NCI-H1930 (cell line): ENCODE data around the gene UTS2B.

Experiments
- DNase-seq, 2 experiments: peaks; one replicate each; lab custom pipeline; 2025; lab: John Stamatoyannopoulos, UW

The UTS2B gene, protein sequence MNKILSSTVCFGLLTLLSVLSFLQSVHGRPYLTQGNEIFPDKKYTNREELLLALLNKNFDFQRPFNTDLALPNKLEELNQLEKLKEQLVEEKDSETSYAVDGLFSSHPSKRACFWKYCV

GRCh38 chr3:191329654-191330529 lies at the start of gene UTS2B:
UTS2B (minus strand) TSS chr3:191330526; CDS start chr3:191282189, 48,337 bp downstream.
- DNase-seq = peak in 1 of 2 experiments; percentile 12

DNA sequence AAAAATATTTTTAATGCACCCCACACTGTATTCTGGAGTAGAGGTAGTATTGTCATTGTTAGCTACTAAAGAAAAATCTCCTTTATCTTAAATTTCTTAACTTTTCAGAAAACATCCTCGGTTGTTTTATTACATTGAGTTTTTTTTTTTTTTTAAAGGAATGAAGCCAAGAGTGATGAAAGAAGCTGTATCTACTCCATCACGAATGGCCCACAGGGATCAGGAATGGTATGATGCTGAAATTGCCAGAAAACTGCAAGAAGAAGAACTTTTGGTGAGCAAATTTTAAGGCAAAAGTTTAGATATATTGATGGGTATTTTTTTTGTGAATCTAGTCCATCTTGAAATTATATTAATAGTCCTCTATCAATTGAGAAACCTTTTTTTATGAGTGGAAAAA lies 49.7 kb upstream of the UTS2B start:
- no peak for DNase-seq

DNA sequence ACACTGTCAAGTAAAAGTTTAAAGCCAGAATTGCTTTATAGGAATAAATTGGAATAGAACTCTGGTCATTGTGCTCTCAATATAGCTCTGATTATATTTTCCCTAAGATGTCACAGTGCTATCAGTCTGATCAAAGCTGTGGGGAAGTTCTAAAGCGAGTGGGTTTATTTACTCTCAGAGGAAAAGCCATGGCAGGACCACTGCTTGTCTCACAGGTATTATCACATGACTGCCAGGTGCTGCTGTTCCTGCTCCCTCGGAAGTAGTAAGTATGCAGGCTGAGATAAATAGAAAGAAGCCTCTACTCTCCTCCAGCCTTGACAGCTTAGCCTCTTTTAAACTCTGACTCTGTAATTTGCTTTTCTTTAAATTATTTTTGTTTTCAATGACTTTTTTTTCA lies 49.1 kb upstream of the UTS2B start:
- no peak for DNase-seq

- DNase-seq = no peak
Observed at GRCh38 chr3:191378142-191378812, 48.0 kb upstream of the UTS2B start.

GRCh38 chr3:191376516-191377141 lies 46.3 kb upstream of the UTS2B start:
- no peak for DNase-seq

- no peak for DNase-seq
Observed at GRCh38 chr3:191373327-191373726, 43.0 kb upstream of the UTS2B start.

GRCh38 chr3:191372122-191372521 lies 41.8 kb upstream of the UTS2B start:
- no peak for DNase-seq

- DNase-seq = no peak
Observed at GRCh38 chr3:191369616-191370010, 39.3 kb upstream of the UTS2B start.

- DNase-seq = no peak
Observed at GRCh38 chr3:191368755-191369615, 38.7 kb upstream of the UTS2B start.

DNA sequence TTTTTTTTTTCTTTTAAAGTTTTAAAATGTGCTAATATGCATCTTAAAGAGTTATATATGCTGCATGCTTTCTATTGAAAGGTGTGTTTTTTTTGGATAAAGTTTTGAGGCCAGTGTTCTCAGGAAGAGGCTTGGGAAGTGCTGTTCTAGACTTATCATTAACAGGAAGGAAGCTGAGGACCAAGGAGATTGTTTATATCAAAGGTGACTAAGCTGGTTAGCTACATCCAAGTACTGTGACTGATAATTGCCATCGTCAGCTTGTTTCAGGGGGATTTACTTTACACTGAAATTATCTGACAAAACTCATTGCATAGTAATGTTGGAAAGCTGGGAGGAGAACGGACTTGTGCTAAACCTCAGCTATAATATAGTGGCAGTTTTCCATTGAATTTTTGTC lies 36.3 kb upstream of the UTS2B start:
- no peak for DNase-seq

- DNase-seq = no peak
Observed at GRCh38 chr3:191363221-191363620, 32.9 kb upstream of the UTS2B start.

GRCh38 chr3:191362524-191363090 lies 32.3 kb upstream of the UTS2B start:
- DNase-seq = no peak

DNA sequence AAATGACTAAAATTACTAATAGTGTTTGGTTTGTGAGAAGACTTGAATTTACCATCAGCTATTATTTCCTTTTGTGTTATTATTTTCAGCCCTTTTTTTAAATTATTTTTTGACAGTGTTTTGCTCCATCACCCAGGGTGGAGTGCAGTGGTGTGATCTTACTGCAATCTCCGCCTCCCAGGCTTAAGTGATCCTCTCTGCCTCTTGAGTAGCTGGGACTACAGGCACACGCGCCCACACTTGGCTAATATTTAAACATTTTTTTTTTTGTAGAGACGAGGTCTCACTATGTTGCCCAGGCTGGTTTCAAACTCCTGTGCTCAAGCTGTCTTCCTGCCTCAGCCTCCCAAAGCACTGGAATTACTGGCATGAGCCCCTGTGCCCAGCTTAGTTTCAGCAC lies 31.7 kb upstream of the UTS2B start:
- no peak for DNase-seq

- no peak for DNase-seq
Observed at GRCh38 chr3:191361456-191361855, 31.1 kb upstream of the UTS2B start.

GRCh38 chr3:191360620-191361019 lies 30.3 kb upstream of the UTS2B start:
- DNase-seq = no peak

DNA sequence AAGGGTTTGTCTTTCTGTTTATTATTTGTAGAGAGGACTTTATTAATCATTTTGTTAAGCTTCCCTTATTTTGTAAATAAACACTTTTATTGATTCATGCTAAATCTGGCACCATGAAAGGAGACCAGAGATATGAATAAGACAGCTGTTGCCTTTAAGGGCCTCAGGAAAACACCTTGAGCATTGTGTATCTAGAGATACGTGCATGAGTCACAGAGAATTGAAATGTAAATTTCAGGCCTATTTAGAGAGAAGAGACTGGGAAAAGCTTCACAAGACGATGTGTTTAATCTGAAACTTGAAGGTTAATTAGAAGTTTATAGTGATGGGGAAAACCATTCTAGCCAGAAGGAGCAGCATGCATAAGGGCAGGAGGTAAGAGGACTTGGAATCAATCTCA lies 28.6 kb upstream of the UTS2B start:
- no peak for DNase-seq

DNA sequence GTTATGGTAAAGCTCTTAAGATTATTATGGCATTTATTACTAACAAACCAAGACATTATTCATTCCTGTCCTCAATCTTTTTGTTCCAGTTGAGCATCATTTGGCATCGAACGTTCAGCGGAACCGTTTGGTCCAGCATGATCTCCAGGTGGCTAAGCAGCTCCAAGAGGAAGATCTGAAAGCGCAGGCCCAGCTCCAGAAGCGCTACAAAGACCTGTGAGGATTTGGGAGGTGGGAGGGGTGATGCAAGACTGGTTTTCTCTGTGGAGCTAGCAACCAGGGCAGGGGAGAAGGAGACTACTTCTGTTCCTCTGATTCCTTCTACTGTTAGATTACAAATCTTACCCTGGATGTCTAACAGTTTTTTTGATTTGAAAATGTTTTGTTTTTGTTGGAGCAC lies 27.6 kb upstream of the UTS2B start:
- DNase-seq = no peak

DNA sequence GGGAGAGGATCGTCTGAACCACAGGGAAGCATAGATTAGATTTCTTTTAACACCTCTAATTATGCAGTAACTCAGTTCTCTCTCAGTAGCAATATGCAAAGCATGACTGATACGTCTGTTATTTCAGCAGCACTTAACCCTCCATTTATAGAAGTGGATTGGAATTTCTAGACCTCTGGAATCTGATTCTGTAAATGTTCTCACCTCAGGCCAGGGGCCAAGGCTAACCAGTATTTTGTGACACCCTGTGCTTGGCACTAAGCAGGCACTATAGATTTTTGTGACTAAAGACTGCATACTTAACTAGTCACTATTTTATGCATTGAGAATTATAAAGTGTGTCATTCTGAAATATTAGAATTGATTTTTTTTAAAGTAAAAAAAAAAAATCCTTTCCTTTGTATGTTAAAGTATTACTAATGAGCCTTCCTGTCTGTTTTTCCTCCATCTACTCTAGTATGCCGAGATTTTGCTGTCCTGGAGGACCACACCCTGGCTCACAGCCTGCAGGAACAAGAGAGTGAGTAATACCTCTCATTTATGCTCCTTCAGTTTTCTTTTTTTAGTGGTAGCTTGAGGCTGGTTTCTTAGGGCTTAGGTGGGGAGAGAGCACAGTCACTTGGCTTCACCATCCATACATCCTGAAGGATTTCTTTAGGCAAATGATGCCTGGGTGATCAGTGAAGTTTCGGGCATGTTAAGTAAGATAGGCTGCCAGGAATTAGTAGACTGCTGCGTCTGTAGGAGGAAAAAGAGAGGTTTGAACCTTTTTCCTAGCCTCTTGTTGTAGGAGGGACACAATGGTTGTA lies 26.5 kb upstream of the UTS2B start:
- no peak for DNase-seq

DNA sequence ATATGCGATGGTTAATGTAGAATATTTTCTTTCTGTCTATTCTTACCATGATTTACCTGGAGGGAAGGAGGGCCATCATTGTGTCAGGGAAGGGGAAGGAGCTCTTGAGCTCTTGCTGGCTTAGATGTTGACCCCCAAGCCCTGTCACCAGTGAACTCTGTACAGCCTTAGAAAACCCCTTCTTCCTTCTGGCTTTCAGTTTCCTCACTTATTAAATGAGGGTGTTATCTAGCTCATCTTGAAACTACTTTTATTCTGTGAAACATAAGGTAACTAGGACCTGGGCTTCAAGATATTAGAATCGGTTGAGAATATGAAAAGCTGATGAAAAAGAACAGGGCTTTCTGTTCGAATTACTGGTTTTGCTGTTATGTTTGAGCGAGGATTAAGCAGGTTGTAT lies 25.1 kb upstream of the UTS2B start:
- no peak for DNase-seq

- no peak for DNase-seq
Observed at GRCh38 chr3:191353022-191353777, 22.9 kb upstream of the UTS2B start.
